GM10248 (cell line): ENCODE measurements around the gene DCANP1.

Source experiments
- CTCF ChIA-PET: fragments of 300-600 bp; sonication (Branson Sonifier 250); formaldehyde crosslinking; extraction: SDS; loops from one replicate; lab custom pipeline; 2021; ENCODE audit warnings: antibody characterized with exemption; lab: Yijun Ruan, JAX
- POLR2A ChIA-PET: fragments of 350-650 bp; sonication (Branson Sonifier 250); formaldehyde crosslinking; extraction: SDS; loops from one replicate; lab custom pipeline; 2020; ENCODE audit warnings: antibody characterized with exemption; lab: Yijun Ruan, JAX
- DNase-seq: peaks from one replicate; pipeline ENCODE4 v3.0.0; 2012; ENCODE audit errors: extremely low spot score
- CTCF ChIP-seq: IDR thresholded peaks from 2 replicates; pipeline ENCODE4 v1.5.1; 2012; ENCODE audit warnings: mild to moderate bottlenecking, low read depth; ENCODE audit errors: extremely low read depth, missing control alignments, control extremely low read depth

Gene DCANP1

GRCh38 chr5:135453613-135454012, 6.5 kb upstream of the DCANP1 start:
- no peak for TF ChIP-seq CTCF
- ChIA-PET POLR2A (no interaction called here), CTCF (interaction anchor here (30.0 kb wide), 1 partner anchor 105 kb away, joined by 914 read pairs; no protein-coding TSS in a partner anchor)
- no peak for DNase-seq

- ChIA-PET POLR2A (no interaction called here), CTCF (interaction anchor here (0.6 to 30.0 kb wide), 2 partner anchors 13 to 106 kb away, joined by 3 to 914 read pairs; no protein-coding TSS in a partner anchor)
- no peak for DNase-seq
- TF ChIP-seq CTCF: no peak
Observed at GRCh38 chr5:135452321-135453030, 5.3 kb upstream of the DCANP1 start, which contains the start of gene TIFAB. TIFAB (minus strand) TSS chr5:135452351; CDS start chr5:135449939, 2,412 bp downstream.

- ChIA-PET CTCF (interaction anchor here (30.0 kb wide), 1 partner anchor 107 kb away, joined by 914 read pairs; no protein-coding TSS in a partner anchor), POLR2A (no interaction called here)
- TF ChIP-seq CTCF: no peak
- no peak for DNase-seq
Observed at GRCh38 chr5:135451581-135452320, 4.6 kb upstream of the DCANP1 start.

- no peak for DNase-seq
- ChIA-PET CTCF (interaction anchor here (5.7 to 7.5 kb wide), 2 partner anchors 6 to 25 kb away, joined by 41 to 75 read pairs; no protein-coding TSS in a partner anchor), POLR2A (no interaction called here)
- no peak for TF ChIP-seq CTCF
Observed at GRCh38 chr5:135450952-135451351, 3.8 kb upstream of the DCANP1 start.

GRCh38 chr5:135450336-135450735, 3.2 kb upstream of the DCANP1 start:
- TF ChIP-seq CTCF: no peak
- ChIA-PET CTCF (interaction anchor here (5.7 to 7.5 kb wide), 2 partner anchors 7 to 25 kb away, joined by 41 to 75 read pairs; no protein-coding TSS in a partner anchor), POLR2A (no interaction called here)
- no peak for DNase-seq

GRCh38 chr5:135449644-135450043, 2.5 kb upstream of the DCANP1 start:
- POLR2A ChIA-PET: no interaction called here
- CTCF ChIA-PET: interaction anchor here (1.7 to 7.5 kb wide), 6 partner anchors 8 to 117 kb away, joined by 5 to 75 read pairs (median 11); no protein-coding TSS in a partner anchor
- no peak for TF ChIP-seq CTCF
- DNase-seq: no peak
